H1 (cell line): Measurements from ENCODE around the gene RAB40C. TPM values are rescaled to one million over a fixed set of nuclear protein-coding genes. Genes with fewer than 3 reads are reported as not detected.
A peak's percentile ranks its signal among the peaks of the same experiment; 100 is the strongest.

Experiments
- CTCF ChIA-PET: fragments of 300-600 bp; sonication (Branson Sonifier 250); formaldehyde crosslinking; loops from one replicate; lab custom pipeline; 2021; ENCODE audit not compliant: partially characterized antibody; lab: Charles Lee
- POLR2A ChIA-PET: fragments of 300-600 bp; sonication (Branson Sonifier 250); formaldehyde crosslinking; loops from one replicate; lab custom pipeline; 2021; ENCODE audit warnings: inconsistent platforms; ENCODE audit not compliant: partially characterized antibody; lab: Charles Lee
- DNase-seq, 2 experiments: peaks; one replicate each; pipeline versions ENCODE4 v3.0.0 to v3.0.0-alpha.2; 2010 to 2022; ENCODE audit warnings: low spot score in 2 of 2, low read depth in 1 of 2, mixed read lengths in 1 of 2
- FAIRE-seq: peaks from 2 replicates; lab custom pipeline; 2011; peaks lifted over from hg19 to GRCh38; lab: Jason Lieb, UNC
- H2AFZ ChIP-seq: 2 replicates; pipeline ENCODE4 v1.8.1; 2012; ENCODE audit warnings: low read length, inconsistent platforms
- H2AK5ac ChIP-seq: 2 replicates; pipeline ENCODE4 v1.6.1; 2013; ENCODE audit warnings: low read depth, low read length
- H2BK120ac ChIP-seq: replicated peaks from 2 replicates; pipeline ENCODE3; 2013; ENCODE audit warnings: low read depth, low read length, inconsistent platforms
- H2BK12ac ChIP-seq: 2 replicates; pipeline ENCODE4 v1.6.1; 2013; ENCODE audit warnings: low read depth, low read length
- H2BK15ac ChIP-seq: 2 replicates; pipeline ENCODE4 v1.6.1; 2013; ENCODE audit warnings: low read length
- H2BK20ac ChIP-seq: 2 replicates; pipeline ENCODE4 v1.6.1; 2013; ENCODE audit warnings: low read length
- H2BK5ac ChIP-seq: 2 replicates; pipeline ENCODE4 v1.6.1; 2013; ENCODE audit warnings: low read depth, low read length
- H3K14ac ChIP-seq: 2 replicates; pipeline ENCODE4 v1.6.1; 2013; ENCODE audit warnings: inconsistent platforms; ENCODE audit not compliant: insufficient read length
- H3K18ac ChIP-seq: 2 replicates; pipeline ENCODE4 v1.6.1; 2013; ENCODE audit warnings: low read length; ENCODE audit errors: extremely low read depth
- H3K23ac ChIP-seq: 2 replicates; pipeline ENCODE4 v1.6.1; 2013; ENCODE audit warnings: inconsistent platforms; ENCODE audit not compliant: insufficient read length
- H3K23me2 ChIP-seq: 2 replicates; pipeline ENCODE4 v1.6.1; 2013; ENCODE audit warnings: low read depth, low read length
- H3K27ac ChIP-seq: 2 replicates; pipeline ENCODE4 v1.6.1; 2011; ENCODE audit warnings: low read depth, low read length, inconsistent platforms
- H3K27me3 ChIP-seq, 4 experiments: replicated peaks in 1 of 4; 1 replicate in 1 of 4; 2 replicates in 3 of 4; pipeline versions ENCODE4 v1.6.1 to v1.8.1; 2011 to 2013; ENCODE audit warnings: low read length in 3 of 4, mild to moderate bottlenecking in 3 of 4, inconsistent platforms in 2 of 4, mixed read lengths in 2 of 4, moderate library complexity in 1 of 4; ENCODE audit not compliant: control insufficient read depth in 3 of 4, insufficient read depth in 3 of 4; ENCODE audit errors: extremely low read depth in 1 of 4
- H3K36me3 ChIP-seq, 4 experiments: 2 replicates each; pipeline versions ENCODE4 v1.6.1 to v1.8.1; 2011 to 2013; ENCODE audit warnings: mild to moderate bottlenecking in 4 of 4, low read length in 3 of 4, moderate library complexity in 2 of 4, control low read depth in 1 of 4, inconsistent platforms in 1 of 4; ENCODE audit not compliant: insufficient read depth in 4 of 4, control insufficient read depth in 2 of 4
- H3K4ac ChIP-seq: replicated peaks from 2 replicates; pipeline ENCODE3; 2013; ENCODE audit warnings: low read length, low read depth, mixed read lengths, inconsistent platforms; ENCODE audit not compliant: insufficient read length
- H3K4me1 ChIP-seq, 4 experiments: replicated peaks in 1 of 4; 1 replicate in 1 of 4; 2 replicates in 3 of 4; pipeline versions ENCODE4 v1.6.1 to v1.8.1; 2011 to 2013; ENCODE audit warnings: low read length in 3 of 4, inconsistent platforms in 2 of 4, mixed read lengths in 1 of 4; ENCODE audit not compliant: insufficient read depth in 4 of 4, control insufficient read depth in 3 of 4
- H3K4me2 ChIP-seq, 2 experiments: 2 replicates each; pipeline versions ENCODE4 v1.6.1 to v1.8.1; 2011 to 2013; ENCODE audit warnings: low read depth in 2 of 2, low read length in 2 of 2, control low read depth in 1 of 2, inconsistent platforms in 1 of 2, mild to moderate bottlenecking in 1 of 2; ENCODE audit not compliant: insufficient read depth in 1 of 2
- H3K4me3 ChIP-seq, 4 experiments: fragments of 200-600, 300-600 bp in 1 of 4; sonication (generic), shearing (Covaris generic), sonication (Bioruptor Twin) in 1 of 4; 2 replicates each; pipeline versions ENCODE4 v1.5.1 to v1.8.1; 2011 to 2016; ENCODE audit warnings: low read length in 4 of 4, low read depth in 3 of 4, control low read depth in 2 of 4, inconsistent platforms in 2 of 4, mild to moderate bottlenecking in 2 of 4, mixed read lengths in 1 of 4, moderate library complexity in 1 of 4; ENCODE audit not compliant: insufficient read depth in 2 of 4; ENCODE audit errors: extremely low read depth in 1 of 4
- H3K56ac ChIP-seq: replicated peaks from 2 replicates; pipeline ENCODE3; 2013; ENCODE audit warnings: low read depth, mild to moderate bottlenecking, mixed read lengths, low read length, inconsistent platforms; ENCODE audit not compliant: insufficient read length
- H3K79me1 ChIP-seq: 2 replicates; pipeline ENCODE4 v1.6.1; 2013; ENCODE audit warnings: low read depth, low read length, control low read depth
- H3K79me2 ChIP-seq, 2 experiments: 2 replicates each; pipeline versions ENCODE4 v1.6.1 to v1.8.1; 2012 to 2013; ENCODE audit warnings: low read length in 2 of 2, mild to moderate bottlenecking in 2 of 2, inconsistent platforms in 1 of 2; ENCODE audit not compliant: insufficient read depth in 2 of 2, control insufficient read depth in 1 of 2
- H3K9ac ChIP-seq, 4 experiments: replicated peaks in 1 of 4; 1 replicate in 1 of 4; 2 replicates in 3 of 4; pipeline versions ENCODE4 v1.6.1 to v1.8.1; 2011 to 2013; ENCODE audit warnings: low read depth in 3 of 4, low read length in 3 of 4, control low read depth in 2 of 4, mild to moderate bottlenecking in 2 of 4, moderate library complexity in 2 of 4, inconsistent platforms in 1 of 4; ENCODE audit errors: extremely low read depth in 1 of 4
- H3K9me3 ChIP-seq, 2 experiments: 2 replicates each; pipeline versions ENCODE4 v1.6.1 to v1.8.1; 2012 to 2013; ENCODE audit warnings: mild to moderate bottlenecking in 2 of 2, moderate library complexity in 2 of 2, control low read depth in 1 of 2, inconsistent platforms in 1 of 2, low read depth in 1 of 2, low read length in 1 of 2, mixed read lengths in 1 of 2; ENCODE audit not compliant: insufficient read depth in 2 of 2
- H4K20me1 ChIP-seq, 2 experiments: replicated peaks in 1 of 2; 2 replicates each; pipeline versions ENCODE3 to v1.8.1; 2011 to 2013; ENCODE audit warnings: inconsistent platforms in 2 of 2, low read length in 2 of 2, mild to moderate bottlenecking in 1 of 2; ENCODE audit not compliant: insufficient read depth in 2 of 2, control insufficient read depth in 1 of 2
- H4K5ac ChIP-seq: 2 replicates; pipeline ENCODE4 v1.6.1; 2013; ENCODE audit warnings: low read length, low read depth, mixed read lengths, inconsistent platforms; ENCODE audit not compliant: insufficient read length
- H4K8ac ChIP-seq: 2 replicates; pipeline ENCODE4 v1.8.0; 2013; ENCODE audit warnings: mild to moderate bottlenecking, moderate library complexity, low read length, inconsistent platforms; ENCODE audit not compliant: insufficient read depth; ENCODE audit errors: extremely low read depth
- H4K91ac ChIP-seq: replicated peaks from 2 replicates; pipeline ENCODE3; 2013; ENCODE audit warnings: low read length, mixed read lengths, inconsistent platforms; ENCODE audit not compliant: insufficient read length
- BACH1 ChIP-seq: IDR thresholded peaks from 2 replicates; pipeline ENCODE4 v1.6.1; 2012; ENCODE audit warnings: low read length, improper control_type of control experiment
- CHD2 ChIP-seq: IDR thresholded peaks from 2 replicates; pipeline ENCODE4 v1.6.1; 2012; ENCODE audit warnings: low read length, improper control_type of control experiment
- EZH2 ChIP-seq: fragments of 200-600 bp; sonication (generic); IDR thresholded peaks from 2 replicates; pipeline ENCODE4 v1.7.1; 2012; ENCODE audit warnings: low read depth, mild to moderate bottlenecking, moderate library complexity, low read length, inconsistent platforms; ENCODE audit not compliant: severe bottlenecking
- HDAC2 ChIP-seq, 2 experiments: fragments of 300-600 bp in 1 of 2; sonication (generic) in 1 of 2; IDR thresholded peaks; 2 replicates each; pipeline ENCODE4 v1.6.1; 2011 to 2012; ENCODE audit warnings: low read depth in 2 of 2, low read length in 2 of 2, mild to moderate bottlenecking in 2 of 2, moderate library complexity in 2 of 2, borderline replicate concordance in 1 of 2, inconsistent platforms in 1 of 2
- NRF1 ChIP-seq: IDR thresholded peaks from 2 replicates; pipeline ENCODE4 v1.6.1; 2011; ENCODE audit warnings: mild to moderate bottlenecking, low read depth, low read length, improper control_type of control experiment
- RBBP5 ChIP-seq: IDR thresholded peaks from 2 replicates; pipeline ENCODE4 v1.7.1; 2012; ENCODE audit warnings: low read depth, mild to moderate bottlenecking, inconsistent platforms, low read length, moderate library complexity, borderline replicate concordance
- RNF2 ChIP-seq: fragments of 200-900, 300-1000 bp; sonication (generic); IDR thresholded peaks from 2 replicates; pipeline ENCODE4 v1.7.1; 2016; ENCODE audit warnings: borderline replicate concordance, low read depth, mild to moderate bottlenecking, antibody characterized with exemption, low read length; ENCODE audit not compliant: poor library complexity, severe bottlenecking; ENCODE audit errors: missing control alignments
- WGBS, 2 experiments: shearing (Covaris generic) in 1 of 2; methylation state at CpG; one replicate each; pipeline versions ENCODE4 v1.1.6 to v1.1.7; 2013 to 2015; ENCODE audit warnings: low lambda C conversion rate in 2 of 2, mixed read lengths in 2 of 2, inconsistent platforms in 1 of 2, low coverage in 1 of 2, missing lambda C conversion rate in 1 of 2; ENCODE audit not compliant: insufficient replicate concordance in 2 of 2, insufficient coverage in 1 of 2, insufficient read length in 1 of 2; ENCODE audit errors: extremely low coverage in 1 of 2, missing lambda C conversion rate in 1 of 2; 5-methylcytosine and 5-hydroxymethylcytosine counted together
- polyA plus RNA-seq, 7 experiments: library from polyadenylated mRNA; depleted of rRNA in 3 of 7; stranded (reverse) in 5 of 7; unstranded in 2 of 7; fragments of >200 nt in 5 of 7; fragments of 200-250 nt in 2 of 7; gene quantifications; 1 replicate in 5 of 7; 2 replicates in 1 of 7; 4 replicates in 1 of 7; pipeline versions ENCODE4 v1.2.1 to v1.2.3, GENCODE V29; 2011 to 2013; ENCODE audit warnings: missing spikeins in 2 of 7, mixed read lengths in 2 of 7
- total RNA-seq: library from RNA; stranded (reverse); fragmentation: NEBNext Ultra II Directional; extraction: Animal tissue kit (Norgen Biotek cat#: 25700); gene quantifications from 2 replicates; pipeline ENCODE4 v1.2.1, GENCODE V29; 2021

Gene RAB40C
- total and polyA plus RNA-seq, 2 of the 8 experiments (the other 6 are each of a cell fraction or from before 2014, with no cell fraction given) = 13.9 to 15.6 TPM

- H4K5ac ChIP-seq = no peak overlapping the region
- H3K27ac ChIP-seq = no peak overlapping the region
- no peak overlapping the region for H2AK5ac ChIP-seq
- H4K20me1 ChIP-seq = peaks cover 5 to 27% of the 10 kb centered on the region in 2 experiments
- peaks cover 0 to 2% of the 10 kb centered on the region in 2 experiments; a peak in 1 of 4 replicates for H3K79me2 ChIP-seq
- WGBS, 2 experiments = 88% methylated on average over 21 of the region's 22 CpGs; no CpG with 5 or more reads in 1 of the 2 experiments
- H2AFZ ChIP-seq = no peak overlapping the region
- H3K4me2 ChIP-seq = peak overlapping the region; percentile 79 to 99
- H2BK15ac ChIP-seq = no peak overlapping the region
- peaks cover 0 to 2% (median 0%) of the 10 kb centered on the region in 4 experiments; a peak in 2 of 7 replicates for H3K27me3 ChIP-seq
- H3K4me1 ChIP-seq = peaks cover 0 to 28% (median 22%) of the 10 kb centered on the region in 4 experiments; a peak in 6 of 7 replicates
- H3K79me1 ChIP-seq = peaks cover 3% of the 10 kb centered on the region
- H3K23me2 ChIP-seq = peaks cover 7% of the 10 kb centered on the region
- no peak overlapping the region for H3K56ac ChIP-seq
- no peak overlapping the region for H3K4ac ChIP-seq
- H2BK20ac ChIP-seq = no peak overlapping the region
- H3K18ac ChIP-seq = peak overlapping the region; percentile 60; the same call in 1 of the 2 replicates
- FAIRE-seq = no peak
- H2BK12ac ChIP-seq = no peak overlapping the region
- peaks cover 14 to 44% (median 32%) of the 10 kb centered on the region in 4 experiments for H3K36me3 ChIP-seq
- TF ChIP-seq NRF1 (no peak), CHD2 (no peak), RBBP5 (no peak), RNF2 (no peak), HDAC2 (IDR thresholded peaks at IDR 0.05; ENCODE audit: borderline replicate concordance in 1 of 2, low read depth in 2 of 2, low read length in 2 of 2) (no peak), EZH2 (no peak), BACH1 (no peak)
- POLR2A ChIA-PET = interaction anchor here (1.2 to 17.4 kb wide), 16 partner anchors 4 to 121 kb away, joined by 3 to 214 read pairs (median 6); partner anchors contain the start of genes CCDC78, JMJD8, METRN and METTL26
- DNase-seq = peak in 1 of 2 experiments; percentile 55
- H2BK120ac ChIP-seq = no peak overlapping the region
- H3K9ac ChIP-seq = no peak overlapping the region
- H4K8ac ChIP-seq = no peak overlapping the region; the same call in 1 of the 2 replicates
- no peak overlapping the region for H3K23ac ChIP-seq
- no peaks in the 10 kb centered on the region for H3K9me3 ChIP-seq
- peak overlapping the region in 2 of 4 experiments; percentile 56 to 74; a peak in 3 of 8 replicates for H3K4me3 ChIP-seq
- H3K14ac ChIP-seq = no peak overlapping the region
- CTCF ChIA-PET = interaction anchor here (0.9 to 12.0 kb wide), 7 partner anchors 14 to 111 kb away, joined by 3 to 75 read pairs (median 3); partner anchors contain the start of gene WDR24
- H2BK5ac ChIP-seq = peak overlapping the region; percentile 56; the same call in 1 of the 2 replicates
- H4K91ac ChIP-seq = no peak overlapping the region
Observed at GRCh38 chr16:674214-674881, 84.5 kb downstream of the RAB40C start.
